PFSK-1 (cell line): ENCODE measurements around the gene IER5.

Experiments
- SIN3A ChIP-seq: IDR thresholded peaks from 2 replicates; pipeline ENCODE4 v1.6.1; 2012; ENCODE audit warnings: mild to moderate bottlenecking, low read length, moderate library complexity, borderline replicate concordance; ENCODE audit not compliant: insufficient read depth
- TF ChIP-seq, protein P1 (sequence below), 2 experiments: IDR thresholded peaks; 2 replicates each; pipeline versions ENCODE4 v1.6.1 to v1.8.0; 2011 to 2012; ENCODE audit warnings: low read depth in 2 of 2, low read length in 2 of 2, control low read depth in 1 of 2, inconsistent platforms in 1 of 2, mild to moderate bottlenecking in 1 of 2, moderate library complexity in 1 of 2; ENCODE audit not compliant: insufficient read depth in 1 of 2

DNA sequence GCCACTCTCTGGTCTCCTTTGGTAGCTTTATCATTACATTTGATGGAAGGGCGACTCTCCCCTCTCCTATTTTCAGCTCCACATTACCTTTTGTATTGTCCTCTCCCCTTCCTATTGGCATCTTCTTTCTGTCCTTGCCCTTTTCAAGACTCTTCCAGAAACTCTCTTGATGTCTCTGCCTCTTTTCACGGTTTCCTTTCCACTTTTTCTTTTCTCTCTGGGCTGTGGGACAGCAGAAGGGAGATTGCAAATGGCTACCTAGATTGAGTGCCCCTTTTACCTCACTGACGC is 17.5 kb downstream of the IER5 start:
- TF ChIP-seq, protein P1, sequence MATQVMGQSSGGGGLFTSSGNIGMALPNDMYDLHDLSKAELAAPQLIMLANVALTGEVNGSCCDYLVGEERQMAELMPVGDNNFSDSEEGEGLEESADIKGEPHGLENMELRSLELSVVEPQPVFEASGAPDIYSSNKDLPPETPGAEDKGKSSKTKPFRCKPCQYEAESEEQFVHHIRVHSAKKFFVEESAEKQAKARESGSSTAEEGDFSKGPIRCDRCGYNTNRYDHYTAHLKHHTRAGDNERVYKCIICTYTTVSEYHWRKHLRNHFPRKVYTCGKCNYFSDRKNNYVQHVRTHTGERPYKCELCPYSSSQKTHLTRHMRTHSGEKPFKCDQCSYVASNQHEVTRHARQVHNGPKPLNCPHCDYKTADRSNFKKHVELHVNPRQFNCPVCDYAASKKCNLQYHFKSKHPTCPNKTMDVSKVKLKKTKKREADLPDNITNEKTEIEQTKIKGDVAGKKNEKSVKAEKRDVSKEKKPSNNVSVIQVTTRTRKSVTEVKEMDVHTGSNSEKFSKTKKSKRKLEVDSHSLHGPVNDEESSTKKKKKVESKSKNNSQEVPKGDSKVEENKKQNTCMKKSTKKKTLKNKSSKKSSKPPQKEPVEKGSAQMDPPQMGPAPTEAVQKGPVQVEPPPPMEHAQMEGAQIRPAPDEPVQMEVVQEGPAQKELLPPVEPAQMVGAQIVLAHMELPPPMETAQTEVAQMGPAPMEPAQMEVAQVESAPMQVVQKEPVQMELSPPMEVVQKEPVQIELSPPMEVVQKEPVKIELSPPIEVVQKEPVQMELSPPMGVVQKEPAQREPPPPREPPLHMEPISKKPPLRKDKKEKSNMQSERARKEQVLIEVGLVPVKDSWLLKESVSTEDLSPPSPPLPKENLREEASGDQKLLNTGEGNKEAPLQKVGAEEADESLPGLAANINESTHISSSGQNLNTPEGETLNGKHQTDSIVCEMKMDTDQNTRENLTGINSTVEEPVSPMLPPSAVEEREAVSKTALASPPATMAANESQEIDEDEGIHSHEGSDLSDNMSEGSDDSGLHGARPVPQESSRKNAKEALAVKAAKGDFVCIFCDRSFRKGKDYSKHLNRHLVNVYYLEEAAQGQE (IDR thresholded peaks at IDR 0.05; ENCODE audit: insufficient read depth in 1 of 2, low read depth in 2 of 2, low read length in 2 of 2): no peak
- no peak for TF ChIP-seq SIN3A
